Ovary (tissue), 9 donors: ENCODE data around the gene SEBOX. TPM values are rescaled to one million over a fixed set of nuclear protein-coding genes. Genes with fewer than 3 reads are reported as not detected.
"Not testable (repeated sequence)": the region's sequence is repeated elsewhere in the genome, so short reads cannot be mapped to it uniquely, and the experiment has no call there.

Experiments used
- DNase-seq, 5 donors: peaks; one replicate each; pipeline ENCODE4 v3.0.0-alpha.2; 2019 to 2020
- H3K27ac ChIP-seq, 2 donors: fragments of 200-600 bp; one replicate each; pipeline versions ENCODE4 v1.5.1 to v1.8.0; 2019 to 2022
- H3K27me3 ChIP-seq: fragments of 200-600 bp; one replicate; pipeline ENCODE4 v1.8.0; 2022
- H3K36me3 ChIP-seq: fragments of 200-600 bp; sonication (generic); one replicate; pipeline ENCODE4 v1.5.1; 2019
- H3K4me1 ChIP-seq: one replicate; pipeline ENCODE4 v1.8.1; 2013; ENCODE audit warnings: mild to moderate bottlenecking, moderate library complexity; ENCODE audit not compliant: insufficient read depth
- H3K4me3 ChIP-seq: fragments of 200-600 bp; sonication (generic); one replicate; pipeline ENCODE4 v1.5.1; 2017
- H3K9me3 ChIP-seq, 2 donors: fragments of 200-600 bp in 1 of 2; sonication (generic) in 1 of 2; one replicate each; pipeline versions ENCODE4 v1.5.1 to v1.8.1; 2013 to 2019; ENCODE audit warnings: mild to moderate bottlenecking in 1 of 2, moderate library complexity in 1 of 2
- EP300 ChIP-seq: sonication (generic); formaldehyde crosslinking; IDR thresholded peaks from one replicate; pipeline ENCODE4 v1.6.1; 2017; ENCODE audit warnings: antibody characterized with exemption
- POLR2A ChIP-seq: fragments of 450-650 bp; IDR thresholded peaks from one replicate; pipeline ENCODE4 v1.6.1; 2017; ENCODE audit warnings: antibody characterized with exemption, mild to moderate bottlenecking, moderate library complexity
- WGBS, 3 donors: extraction: QIAGEN DNeasy Blood & Tissue Kit in 1 of 3; methylation state at CpG; one replicate each; pipeline versions ENCODE4 v1.1.5 to v1.1.7; 2013 to 2017; 5-methylcytosine and 5-hydroxymethylcytosine counted together
- intact Hi-C, 4 donors: fragments of 100-400 bp; cut with DNase I; formaldehyde crosslinking; loops; one replicate each; pipeline versions ENCODE4 v1.11.0 to v1.15.1; 2022 to 2023
- polyA plus RNA-seq, 2 donors: library from polyadenylated mRNA; stranded (reverse); fragments of 200-250 nt in 1 of 2; fragments of 350-450 nt in 1 of 2; fragmentation: Illumina TruSeq in 1 of 2; extraction: RNeasy Lipid Tissue Mini Kit (QIAGEN cat#74804) in 1 of 2; gene quantifications; one replicate each; pipeline ENCODE4 v1.2.3, GENCODE V29; 2013 to 2014
- total RNA-seq, 7 donors: library from RNA; depleted of rRNA in 2 of 7; stranded (reverse); fragments of >200 nt in 2 of 7; fragmentation: NEBNext Ultra II Directional in 3 of 7; extraction: Animal tissue kit (Norgen Biotek cat#: 25700) in 3 of 7; gene quantifications; one replicate each; pipeline versions ENCODE4 v1.1.0 to v1.2.4, GENCODE V29; 2016 to 2023
- TF ChIP-seq, protein P1 (sequence below), 3 donors: fragments of 450-650 bp in 2 of 3; fragments of 200-600 bp in 1 of 3; IDR thresholded peaks; one replicate each; pipeline versions ENCODE4 v1.5.1 to v1.8.0; 2016 to 2022; ENCODE audit warnings: antibody characterized with exemption in 3 of 3, mild to moderate bottlenecking in 1 of 3
- donor health status: DM: no; HTN: no; CAD: no; lungs with moderate emphysema.
- donor health status: DM: no; HTN: no; CAD: no.
- donor health status: Bipolar disorder and iron deficiency.
- donor health status: DM: yes; HTN: yes; CAD: no.
- donor health status: DM: no; HTN: no; CAD: no.
- donor health status: DM: yes; HTN: yes; CAD: no.

Gene SEBOX
- total and polyA plus RNA-seq, 9 donors: not detected

DNA sequence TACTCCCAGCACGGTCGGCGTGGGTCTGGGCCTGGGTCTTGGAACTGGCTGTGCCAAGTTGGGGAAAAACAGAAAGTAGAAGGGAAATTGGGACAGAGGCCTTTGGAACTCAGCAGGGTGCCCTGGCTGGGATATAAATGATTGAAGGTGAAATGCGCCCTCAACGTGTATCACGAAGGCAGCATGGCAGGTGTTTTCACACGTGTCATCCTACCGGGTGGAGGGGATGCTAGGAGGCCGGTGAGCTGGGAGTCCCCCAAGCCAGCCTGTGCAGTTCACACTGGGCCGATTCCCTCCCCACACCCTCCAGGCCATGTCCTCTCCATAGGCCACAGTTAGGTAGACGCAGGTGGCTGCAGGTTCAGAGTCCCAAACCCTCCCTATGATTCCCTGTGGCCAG is 23.5 kb downstream of the SEBOX start:
- Histone ChIP-seq H3K27me3 (no peaks in the 10 kb centered on the region), H3K9me3 (no peaks in the 10 kb centered on the region), H3K27ac (no peak overlapping the region), H3K4me1 (peaks cover 13% of the 10 kb centered on the region), H3K36me3 (no peaks in the 10 kb centered on the region), H3K4me3 (no peak overlapping the region)
- intact Hi-C loops: no loop called here
- DNase-seq: no peak
- 91 to 94% (median 92%) methylated on average over 11 of the region's 11 CpGs for WGBS, 3 donors
- no peak for TF ChIP-seq POLR2A
- TF ChIP-seq EP300: no peak
- TF ChIP-seq, protein P1, sequence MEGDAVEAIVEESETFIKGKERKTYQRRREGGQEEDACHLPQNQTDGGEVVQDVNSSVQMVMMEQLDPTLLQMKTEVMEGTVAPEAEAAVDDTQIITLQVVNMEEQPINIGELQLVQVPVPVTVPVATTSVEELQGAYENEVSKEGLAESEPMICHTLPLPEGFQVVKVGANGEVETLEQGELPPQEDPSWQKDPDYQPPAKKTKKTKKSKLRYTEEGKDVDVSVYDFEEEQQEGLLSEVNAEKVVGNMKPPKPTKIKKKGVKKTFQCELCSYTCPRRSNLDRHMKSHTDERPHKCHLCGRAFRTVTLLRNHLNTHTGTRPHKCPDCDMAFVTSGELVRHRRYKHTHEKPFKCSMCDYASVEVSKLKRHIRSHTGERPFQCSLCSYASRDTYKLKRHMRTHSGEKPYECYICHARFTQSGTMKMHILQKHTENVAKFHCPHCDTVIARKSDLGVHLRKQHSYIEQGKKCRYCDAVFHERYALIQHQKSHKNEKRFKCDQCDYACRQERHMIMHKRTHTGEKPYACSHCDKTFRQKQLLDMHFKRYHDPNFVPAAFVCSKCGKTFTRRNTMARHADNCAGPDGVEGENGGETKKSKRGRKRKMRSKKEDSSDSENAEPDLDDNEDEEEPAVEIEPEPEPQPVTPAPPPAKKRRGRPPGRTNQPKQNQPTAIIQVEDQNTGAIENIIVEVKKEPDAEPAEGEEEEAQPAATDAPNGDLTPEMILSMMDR (IDR thresholded peaks at IDR 0.05): no peak

DNA sequence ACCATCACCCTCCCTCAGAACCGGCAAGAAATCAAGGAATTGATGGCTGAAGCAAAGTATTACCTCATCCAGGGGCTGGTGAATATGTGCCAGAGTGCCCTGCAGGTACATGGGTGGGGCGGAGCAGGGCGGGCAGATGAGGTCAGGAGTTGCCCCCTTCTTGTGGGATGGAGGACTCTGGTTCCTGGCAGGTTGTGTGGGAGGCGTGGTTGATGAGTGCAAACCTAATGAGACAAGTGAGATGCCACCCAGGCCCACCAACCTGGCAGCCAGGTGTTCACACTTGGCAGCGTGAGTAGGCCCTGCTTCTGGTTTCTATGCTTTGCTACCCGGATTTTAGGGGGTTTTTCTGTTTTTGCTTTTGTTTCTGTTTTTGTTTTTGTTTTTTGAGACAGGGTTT is 24.6 kb downstream of the SEBOX start:
- Histone ChIP-seq H3K4me3 (no peak overlapping the region), H3K9me3 (no peaks in the 10 kb centered on the region), H3K4me1 (peaks cover 4% of the 10 kb centered on the region), H3K36me3 (no peaks in the 10 kb centered on the region), H3K27ac (no peak overlapping the region), H3K27me3 (no peaks in the 10 kb centered on the region)
- DNase-seq: no peak
- intact Hi-C loops: no loop called here
- WGBS, 3 donors: 86 to 88% (median 86%) methylated on average over 6 of the region's 6 CpGs
- TF ChIP-seq, protein P1 (IDR thresholded peaks at IDR 0.05): no peak
- no peak for TF ChIP-seq EP300
- no peak for TF ChIP-seq POLR2A

DNA sequence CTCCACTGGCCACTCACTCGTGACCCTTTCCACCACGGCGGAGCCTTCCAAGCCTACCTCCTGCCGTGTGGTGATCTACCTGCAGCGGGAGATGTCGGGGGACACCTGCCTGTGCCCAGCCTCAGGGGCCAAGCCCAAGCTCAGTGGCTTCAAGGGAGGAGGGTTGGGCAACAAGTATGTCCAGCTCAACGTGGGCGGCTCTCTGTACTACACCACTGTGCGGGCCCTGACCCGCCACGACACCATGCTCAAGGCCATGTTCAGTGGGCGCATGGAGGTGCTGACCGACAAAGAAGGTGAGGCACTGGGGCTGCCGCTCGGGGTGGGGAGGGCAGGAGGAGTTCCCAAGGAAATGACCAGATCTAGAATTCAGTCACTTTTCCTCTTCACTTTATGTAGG is 25.6 kb downstream of the SEBOX start:
- no peak overlapping the region for H3K27ac ChIP-seq
- H3K4me1 ChIP-seq: peaks cover 2% of the 10 kb centered on the region
- H3K27me3 ChIP-seq: no peaks in the 10 kb centered on the region
- intact Hi-C loops: loop anchor here in 2 of 4 donors (5.0 kb wide), 1 partner anchor 613 kb away; the partner anchor contains the start of gene PHF12 (in 2 of the 2)
- no peak for DNase-seq
- H3K9me3 ChIP-seq: no peaks in the 10 kb centered on the region
- 88 to 91% (median 88%) methylated on average over 15 of the region's 15 CpGs for WGBS, 3 donors
- H3K4me3 ChIP-seq: no peak overlapping the region
- TF ChIP-seq, protein P1 (IDR thresholded peaks at IDR 0.05): no peak
- TF ChIP-seq POLR2A (no peak), EP300 (no peak)
- H3K36me3 ChIP-seq: no peaks in the 10 kb centered on the region

DNA sequence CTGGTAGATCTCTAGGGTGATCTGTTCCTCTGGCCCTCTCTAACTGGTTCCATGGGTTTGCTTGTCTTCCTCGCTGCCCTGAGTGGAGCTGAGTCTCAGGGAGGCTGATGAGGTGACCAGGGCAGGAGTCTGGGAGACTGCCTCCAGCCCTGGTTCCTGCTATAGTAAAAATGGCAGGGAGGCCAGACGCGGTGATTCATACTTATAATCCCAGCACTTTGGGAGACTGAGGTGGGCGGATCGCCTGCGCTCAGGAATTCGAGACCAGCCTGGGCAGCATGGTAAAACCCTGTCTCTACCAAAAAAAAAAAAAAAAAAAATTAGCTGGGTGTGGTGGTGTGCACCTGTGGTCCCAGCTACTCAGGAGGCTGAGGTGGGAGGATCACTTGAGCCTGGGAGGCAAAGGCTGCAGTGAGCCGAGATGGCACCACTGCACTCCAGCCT is 26.2 kb downstream of the SEBOX start:
- intact Hi-C loops: loop anchor here in 2 of 4 donors (5.0 kb wide), 1 partner anchor 614 kb away; the partner anchor contains the start of gene PHF12 (in 2 of the 2)
- not testable (repeated sequence) for H3K9me3 ChIP-seq, H3K27me3 ChIP-seq, H3K4me3 ChIP-seq, H3K27ac ChIP-seq, DNase-seq, H3K36me3 ChIP-seq, H3K4me1 ChIP-seq
- WGBS, 3 donors: 79 to 93% (median 87%) methylated on average over 8 of the region's 8 CpGs

DNA sequence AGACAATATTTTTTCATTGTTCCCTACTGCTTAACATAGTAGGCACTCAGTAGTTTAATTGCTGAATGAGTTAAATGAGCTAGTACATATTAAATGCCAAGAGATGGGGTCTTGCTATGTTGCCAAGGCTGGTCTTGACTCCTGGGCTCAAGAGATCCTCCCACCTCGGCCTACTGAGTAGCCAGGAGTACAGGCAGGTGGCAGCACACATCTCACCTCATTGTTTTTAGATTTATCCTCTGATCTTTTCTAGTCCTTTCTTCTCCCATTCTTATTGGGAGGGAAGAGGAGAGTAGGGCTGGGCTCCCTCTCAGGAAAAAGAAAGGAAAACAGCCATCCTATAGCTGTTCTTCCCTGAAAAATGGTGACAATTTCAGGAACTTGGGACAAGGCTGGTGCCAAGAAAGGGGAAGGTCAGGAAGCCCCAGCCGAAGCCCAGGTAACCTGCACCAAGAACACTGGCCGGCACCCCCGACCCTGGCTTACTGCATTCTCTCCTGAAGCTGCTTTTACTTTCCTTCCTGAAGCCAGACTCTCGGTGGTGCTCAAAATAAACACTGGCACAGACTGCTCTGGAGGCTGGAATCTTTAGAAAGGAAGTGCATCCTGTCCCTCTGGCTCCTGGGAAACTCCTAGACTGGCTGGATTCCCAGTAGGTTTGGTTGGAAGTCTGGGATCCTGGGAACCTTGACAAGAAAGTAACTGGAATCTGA is 26.8 kb downstream of the SEBOX start:
- intact Hi-C loops: loop anchor here in 2 of 4 donors (5.0 kb wide), 1 partner anchor 614 kb away; the partner anchor contains the start of gene PHF12 (in 2 of the 2)
- H3K4me3 ChIP-seq: no peak overlapping the region
- H3K4me1 ChIP-seq: peaks cover 5% of the 10 kb centered on the region
- H3K27ac ChIP-seq: no peak overlapping the region
- no peak for DNase-seq
- H3K27me3 ChIP-seq: no peaks in the 10 kb centered on the region
- WGBS, 3 donors: 35 to 54% (median 36%) methylated on average over 5 of the region's 5 CpGs
- no peaks in the 10 kb centered on the region for H3K36me3 ChIP-seq
- TF ChIP-seq, protein P1 (IDR thresholded peaks at IDR 0.05): no peak
- no peak for TF ChIP-seq EP300
- TF ChIP-seq POLR2A: no peak
- no peaks in the 10 kb centered on the region for H3K9me3 ChIP-seq
